Measurements from ENCODE around the gene UPK3A.

- TF ChIP-seq CTCF (IDR thresholded peaks at IDR 0.05) = no peak
- TF ChIP-seq POLR2A (IDR thresholded peaks at IDR 0.05) = no peak
Measured at GRCh38 chr22:45336971-45337431, 52.3 kb downstream of the UPK3A start.

All from adrenal gland (tissue), 5 donors.